Measurements from ENCODE around the gene TOM1L2. TPM values are rescaled to one million over a fixed set of nuclear protein-coding genes. Genes with fewer than 3 reads are reported as not detected.

The TOM1L2 gene
- total RNA-seq, 4 donors from 2014 or later = 15.6 to 85.9 (median 34.9) TPM

- intact Hi-C loops (cut with DNase I; ENCODE audit: low total_unique reads) = loop anchor here (2.0 kb wide), 1 partner anchor 47 kb away; no protein-coding TSS in a partner anchor
- no peaks in the 10 kb centered on the region for H3K9me3 ChIP-seq
Observed at GRCh38 chr17:17859909-17860765, 112.1 kb downstream of the TOM1L2 start.

DNA sequence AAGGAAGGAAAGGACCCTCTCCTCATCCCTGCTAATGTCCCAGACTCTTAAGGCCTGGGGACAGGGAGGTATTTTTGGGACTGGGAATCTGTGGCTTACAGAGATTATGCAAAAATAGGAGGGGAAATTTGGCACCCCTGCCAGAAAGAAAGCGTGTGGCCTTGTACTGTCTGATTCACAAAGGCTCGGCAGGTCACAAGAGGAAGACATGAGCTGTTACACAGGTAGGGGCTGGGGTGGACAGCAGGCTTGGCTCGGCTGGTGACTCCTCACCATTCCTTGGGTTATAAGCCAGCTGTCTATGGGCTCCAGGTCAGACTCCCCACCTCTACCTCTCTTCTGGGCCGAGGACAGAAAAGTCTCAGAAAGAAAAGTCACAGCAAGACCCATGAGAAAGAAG is 114.7 kb downstream of the TOM1L2 start:
- intact Hi-C loops (cut with DNase I; ENCODE audit: low total_unique reads) = no loop called here
- no peak overlapping the region for H3K27ac ChIP-seq
- H3K27me3 ChIP-seq = no peaks in the 10 kb centered on the region
- DNase-seq = no peak
- no peaks in the 10 kb centered on the region for H3K36me3 ChIP-seq
- no peaks in the 10 kb centered on the region for H3K4me1 ChIP-seq
- H3K9me3 ChIP-seq = no peaks in the 10 kb centered on the region
- no peak overlapping the region for H3K4me3 ChIP-seq
- TF ChIP-seq CTCF (IDR thresholded peaks at IDR 0.05) = no peak
- TF ChIP-seq POLR2A (IDR thresholded peaks at IDR 0.05) = no peak

More at GRCh38 chr17:17859909-17860765, 112.1 kb downstream of the TOM1L2 start:
- no peaks in the 10 kb centered on the region for H3K36me3 ChIP-seq
- no peak for TF ChIP-seq POLR2A (IDR thresholded peaks at IDR 0.05)
- peak; percentile 93 to 97 (median 96) for TF ChIP-seq CTCF (IDR thresholded peaks at IDR 0.05)
- H3K4me3 ChIP-seq = no peak overlapping the region
- no peaks in the 10 kb centered on the region for H3K4me1 ChIP-seq
- no peak overlapping the region for H3K27ac ChIP-seq
- peak; percentile 64 to 69 for DNase-seq
- no peaks in the 10 kb centered on the region for H3K27me3 ChIP-seq

GRCh38 chr17:17856386-17856785 is 115.8 kb downstream of the TOM1L2 start:
- no peaks in the 10 kb centered on the region for H3K9me3 ChIP-seq
- DNase-seq = no peak
- H3K4me3 ChIP-seq = no peak overlapping the region
- intact Hi-C loops (cut with DNase I; ENCODE audit: low total_unique reads) = no loop called here
- TF ChIP-seq POLR2A (IDR thresholded peaks at IDR 0.05) (no peak), CTCF (IDR thresholded peaks at IDR 0.05) (no peak)
- no peaks in the 10 kb centered on the region for H3K27me3 ChIP-seq
- H3K36me3 ChIP-seq = no peaks in the 10 kb centered on the region
- no peaks in the 10 kb centered on the region for H3K4me1 ChIP-seq
- H3K27ac ChIP-seq = no peak overlapping the region

DNA sequence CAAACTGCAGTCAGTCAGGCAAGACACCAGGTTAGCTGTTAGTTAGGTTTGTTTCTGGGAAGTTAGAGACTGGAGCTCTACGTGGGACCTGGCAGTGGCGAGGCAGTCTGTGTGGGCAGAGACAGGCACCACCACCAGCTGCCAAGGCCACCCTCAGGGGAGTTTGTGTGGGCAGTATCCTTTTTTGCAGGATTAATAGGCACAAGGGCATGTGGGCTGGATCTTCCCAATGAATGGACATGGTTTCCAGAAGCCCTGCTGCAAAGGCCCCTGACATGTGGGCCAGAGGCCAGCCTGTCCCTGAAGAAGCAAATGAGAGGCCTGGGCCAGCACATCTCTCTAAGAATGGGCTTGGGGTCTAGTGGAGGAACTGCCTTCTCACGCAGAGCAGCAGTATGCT is 116.2 kb downstream of the TOM1L2 start:
- Histone ChIP-seq H3K9me3 (no peaks in the 10 kb centered on the region), H3K36me3 (no peaks in the 10 kb centered on the region), H3K27me3 (no peaks in the 10 kb centered on the region), H3K27ac (no peak overlapping the region), H3K4me1 (no peaks in the 10 kb centered on the region), H3K4me3 (no peak overlapping the region)
- no peak for DNase-seq
- intact Hi-C loops (cut with DNase I; ENCODE audit: low total_unique reads) = no loop called here
- no peak for TF ChIP-seq CTCF (IDR thresholded peaks at IDR 0.05)
- no peak for TF ChIP-seq POLR2A (IDR thresholded peaks at IDR 0.05)

DNA sequence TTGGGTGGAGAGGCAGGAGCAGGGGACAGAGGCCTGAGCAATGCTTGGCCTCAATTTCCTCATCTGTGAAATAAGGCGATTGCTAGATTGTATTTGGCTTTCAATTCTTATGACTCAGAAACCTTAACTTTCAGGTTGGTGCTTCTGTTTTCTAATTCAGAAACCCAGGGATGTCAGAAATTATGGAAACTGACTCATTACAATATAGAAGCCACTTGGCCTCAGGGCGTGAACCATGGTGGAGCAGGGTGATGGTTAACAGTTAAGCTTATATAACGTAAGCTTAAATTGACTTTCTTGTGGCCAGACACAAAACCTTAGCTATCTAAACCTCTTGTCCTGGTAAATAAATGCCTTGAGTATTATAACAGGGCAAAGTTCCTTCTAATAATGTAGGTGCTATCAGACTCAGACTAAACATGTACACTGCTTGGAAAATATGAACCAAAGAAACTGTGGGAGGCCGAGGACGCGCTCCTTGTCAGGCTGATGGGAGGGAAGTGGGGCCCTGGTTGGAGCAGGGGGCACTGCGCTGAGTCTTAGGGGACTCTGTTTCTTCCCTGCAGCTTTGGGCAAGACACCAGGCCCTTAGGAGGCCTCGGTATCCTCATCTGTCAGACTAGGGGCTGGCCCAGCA is 118.3 kb downstream of the TOM1L2 start:
- H3K27ac ChIP-seq = no peak overlapping the region
- no peaks in the 10 kb centered on the region for H3K27me3 ChIP-seq
- H3K36me3 ChIP-seq = no peaks in the 10 kb centered on the region
- peaks cover 0 to under 1% of the 10 kb centered on the region in 2 donors for H3K4me1 ChIP-seq
- intact Hi-C loops (cut with DNase I; ENCODE audit: low total_unique reads) = loop anchor here (5.0 kb wide), 1 partner anchor 37 kb away; no protein-coding TSS in a partner anchor
- no peaks in the 10 kb centered on the region for H3K9me3 ChIP-seq
- no peak for DNase-seq
- TF ChIP-seq POLR2A (IDR thresholded peaks at IDR 0.05) (no peak), CTCF (IDR thresholded peaks at IDR 0.05) (no peak)
- H3K4me3 ChIP-seq = no peak overlapping the region

Data from uterus (tissue), 4 donors.